Right lobe of liver (tissue), 6 donors: ENCODE data around the gene FKBP9. TPM values are rescaled to one million over a fixed set of nuclear protein-coding genes. Genes with fewer than 3 reads are reported as not detected.

Source experiments
- ATAC-seq, 4 donors: fragments of 200-7000 bp; cut with Tn5 transposase; one replicate each; pipeline ENCODE4 v1.9.1; 2020; ENCODE audit warnings: mild to moderate bottlenecking in 4 of 4, moderate library complexity in 4 of 4
- DNase-seq, 3 donors: peaks; one replicate each; pipeline ENCODE4 v3.0.0-alpha.2; 2020
- H3K27ac ChIP-seq, 3 donors: fragments of 200-600 bp; one replicate each; pipeline ENCODE4 v1.8.0; 2022
- H3K27me3 ChIP-seq, 2 donors: fragments of 200-600 bp; one replicate each; pipeline ENCODE4 v1.8.0; 2022
- H3K36me3 ChIP-seq, 4 donors: fragments of 200-600 bp; sonication (generic) in 1 of 4; one replicate each; pipeline versions ENCODE4 v1.5.1 to v1.8.0; 2017 to 2022; ENCODE audit warnings: control low read depth in 1 of 4
- H3K4me1 ChIP-seq, 4 donors: fragments of 200-600 bp; sonication (generic) in 1 of 4; one replicate each; pipeline versions ENCODE4 v1.5.1 to v1.8.0; 2017 to 2022; ENCODE audit warnings: control low read depth in 1 of 4
- H3K4me3 ChIP-seq, 3 donors: fragments of 200-600 bp; one replicate each; pipeline ENCODE4 v1.8.0; 2022
- H3K9me3 ChIP-seq, 4 donors: fragments of 200-600 bp; sonication (generic) in 1 of 4; one replicate each; pipeline versions ENCODE4 v1.5.1 to v1.8.0; 2017 to 2022; ENCODE audit warnings: control low read depth in 1 of 4
- CTCF ChIP-seq, 4 donors: fragments of 200-600 bp in 3 of 4; fragments of 450-650 bp in 1 of 4; IDR thresholded peaks; one replicate each; pipeline versions ENCODE4 v1.5.1 to v1.8.0; 2016 to 2022; ENCODE audit warnings: antibody characterized with exemption in 4 of 4, mild to moderate bottlenecking in 2 of 4
- POLR2A ChIP-seq: fragments of 450-650 bp; IDR thresholded peaks from one replicate; pipeline ENCODE4 v1.6.1; 2017; ENCODE audit warnings: antibody characterized with exemption, mild to moderate bottlenecking
- WGBS: methylation state at CpG from one replicate; pipeline ENCODE4 v1.1.6; 2018; ENCODE audit warnings: low coverage, low lambda C conversion rate; ENCODE audit not compliant: insufficient coverage; ENCODE audit errors: missing lambda C conversion rate; 5-methylcytosine and 5-hydroxymethylcytosine counted together
- intact Hi-C, 2 donors: fragments of 100-400 bp; cut with DNase I; formaldehyde crosslinking; loops; one replicate each; pipeline versions ENCODE4 v1.11.2 to v1.14.1; 2022
- total RNA-seq, 6 experiments: library from RNA; depleted of rRNA in 2 of 6; stranded (reverse); fragments of >200 nt in 2 of 6; fragmentation: NEBNext Ultra II Directional in 3 of 6; extraction: Animal tissue kit (Norgen Biotek cat#: 25700) in 3 of 6; gene quantifications; one replicate each; pipeline versions ENCODE4 v1.1.0 to v1.2.4, GENCODE V29; 2016 to 2023
- donor health status: DM: no; HTN: yes; CAD: no.
- donor health status: DM: no; HTN: no; CAD: no.
- donor health status: DM: no; HTN: no; CAD: no.
- donor health status: DM: no; HTN: yes; CAD: no.
- donor health status: DM: no; HTN: yes; CAD: no.

FKBP9 gene
- total RNA-seq, 6 experiments from 2014 or later: 22.2 to 54.6 (median 37.6) TPM

GRCh38 chr7:32941181-32941580, 16.1 kb upstream of the FKBP9 start:
- no peaks in the 10 kb centered on the region for H3K9me3 ChIP-seq
- intact Hi-C loops: no loop called here
- DNase-seq (no peak), ATAC-seq (no peak)
- peaks cover 0 to 11% (median 2%) of the 10 kb centered on the region in 4 donors for H3K4me1 ChIP-seq
- no peaks in the 10 kb centered on the region for H3K36me3 ChIP-seq
- H3K27ac ChIP-seq: no peak overlapping the region
- H3K4me3 ChIP-seq: peak overlapping the region in 2 of 3 donors; percentile 69 to 79
- TF ChIP-seq POLR2A (no peak), CTCF (IDR thresholded peaks at IDR 0.05) (no peak)
- H3K27me3 ChIP-seq: no peaks in the 10 kb centered on the region
- 55% methylated on average over 5 of the region's 5 CpGs for WGBS

DNA sequence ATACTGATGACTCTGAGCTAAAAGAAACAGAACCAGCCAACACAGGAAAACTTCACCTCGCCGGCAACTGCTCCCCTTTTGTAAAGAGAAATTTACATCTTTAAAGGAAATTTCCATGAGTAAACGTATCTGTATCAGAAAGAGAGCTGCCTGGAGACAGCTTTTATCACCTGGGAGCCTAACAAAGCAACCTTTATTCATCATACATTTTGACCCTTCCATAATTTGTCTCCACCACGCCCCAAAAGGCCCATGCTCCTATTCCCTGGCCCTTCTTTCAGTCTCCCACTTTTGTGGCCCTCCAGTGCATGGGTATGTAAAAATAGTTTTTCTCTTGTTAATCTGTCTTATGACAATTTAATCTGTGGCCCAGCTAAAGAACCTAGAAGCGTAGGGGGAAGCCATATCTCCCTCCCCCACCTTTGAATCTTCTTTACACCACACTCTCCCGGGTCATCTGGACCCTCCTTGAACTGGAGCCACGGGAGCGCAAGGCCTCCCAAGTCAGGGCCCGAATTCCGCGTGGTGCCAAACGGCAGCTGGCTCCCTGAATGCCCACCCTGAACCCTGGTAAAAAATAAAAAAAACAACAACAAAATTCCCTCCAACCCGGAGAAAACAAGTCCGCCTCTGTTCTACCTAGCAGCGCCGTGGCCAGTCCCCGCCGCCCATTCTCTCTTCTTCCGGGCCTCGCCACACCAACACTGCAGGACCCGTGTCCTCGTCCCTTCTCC, 15.4 kb upstream of the FKBP9 start:
- Histone ChIP-seq H3K27me3 (no peaks in the 10 kb centered on the region), H3K27ac (peak overlapping the region; percentile 60 to 92 (median 88)), H3K36me3 (no peaks in the 10 kb centered on the region), H3K9me3 (no peaks in the 10 kb centered on the region), H3K4me3 (peak overlapping the region; percentile 59 to 79 (median 69)), H3K4me1 (peaks cover 0 to 11% (median 2%) of the 10 kb centered on the region in 4 donors)
- WGBS: 9% methylated on average over 22 of the region's 22 CpGs
- DNase-seq: no peak
- peak in 2 of 4 donors; percentile 4 to 5 for ATAC-seq
- TF ChIP-seq CTCF (IDR thresholded peaks at IDR 0.05) (no peak), POLR2A (no peak)
- intact Hi-C loops: no loop called here

GRCh38 chr7:32942415-32943251, 14.6 kb upstream of the FKBP9 start:
- peaks cover 0 to 11% (median 2%) of the 10 kb centered on the region in 4 donors for H3K4me1 ChIP-seq
- H3K36me3 ChIP-seq: no peaks in the 10 kb centered on the region
- ATAC-seq (peak; percentile 96 to 98 (median 97)), DNase-seq (peak; percentile 84 to 89 (median 87))
- H3K9me3 ChIP-seq: no peaks in the 10 kb centered on the region
- WGBS: no CpG with 5 or more reads among the region's 95 CpGs
- H3K27me3 ChIP-seq: no peaks in the 10 kb centered on the region
- H3K4me3 ChIP-seq: peak overlapping the region; percentile 59 to 79 (median 69)
- intact Hi-C loops: no loop called here
- TF ChIP-seq POLR2A: peak; percentile 44
- TF ChIP-seq CTCF (IDR thresholded peaks at IDR 0.05): peak in 3 of 4 donors; percentile 59 to 79 (median 68)
- peak overlapping the region; percentile 60 to 92 (median 88) for H3K27ac ChIP-seq

DNA sequence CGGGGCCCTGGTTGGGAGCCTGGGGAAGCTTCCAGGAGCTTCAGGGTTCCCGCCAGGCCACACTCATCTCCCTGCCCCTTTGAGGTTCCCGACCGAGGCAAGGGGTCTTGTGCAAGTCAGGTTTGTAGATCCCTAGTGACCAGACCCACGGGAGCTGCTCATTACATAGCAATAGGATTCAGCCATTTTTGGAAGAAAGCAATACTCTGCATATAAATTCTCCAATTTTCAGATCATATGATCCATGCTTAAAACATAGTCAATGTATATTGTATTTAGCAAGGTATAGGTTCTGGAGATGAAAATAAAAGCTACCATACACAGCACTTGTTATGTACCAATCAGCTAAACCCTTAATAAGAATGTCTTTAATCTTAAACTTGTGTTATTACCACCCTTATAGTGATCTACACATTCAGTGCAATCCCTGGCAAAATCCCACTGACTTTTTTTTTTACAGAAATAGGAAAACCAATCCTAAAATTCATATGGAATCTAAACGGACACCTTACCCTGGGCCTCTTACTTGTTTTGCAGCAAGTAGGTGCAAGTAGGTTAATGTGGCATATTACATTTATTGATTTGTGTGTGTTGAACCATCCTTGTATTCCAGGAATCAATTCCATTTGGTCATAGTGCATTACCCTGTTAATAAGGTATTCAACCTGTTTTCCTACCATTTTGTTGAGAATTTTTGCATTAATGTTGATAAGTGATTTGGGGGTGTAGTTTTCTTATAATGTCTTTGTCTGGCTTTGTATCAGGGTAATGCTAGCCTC, 13.8 kb upstream of the FKBP9 start:
- peak in 2 of 4 donors; percentile 2 to 63 for TF ChIP-seq CTCF (IDR thresholded peaks at IDR 0.05)
- TF ChIP-seq POLR2A: no peak
- DNase-seq: no peak
- Histone ChIP-seq H3K27me3 (no peaks in the 10 kb centered on the region), H3K36me3 (no peaks in the 10 kb centered on the region), H3K27ac (peak overlapping the region; percentile 60 to 92 (median 88)), H3K4me1 (peaks cover 0 to 11% (median 2%) of the 10 kb centered on the region in 4 donors), H3K4me3 (peak overlapping the region; percentile 59 to 79 (median 69)), H3K9me3 (peaks cover 0 to 3% (median 0%) of the 10 kb centered on the region in 4 donors)
- intact Hi-C loops: no loop called here
- WGBS: 10% methylated on average over 4 of the region's 6 CpGs
- no peak for ATAC-seq
